Measurements from ENCODE around the gene AHR.

AHR gene

GRCh38 chr7:17305387-17306171, 7.1 kb downstream of the AHR start:
- no peak for DNase-seq

- DNase-seq = no peak
Observed at GRCh38 chr7:17307000-17307399, 8.5 kb downstream of the AHR start.

- no peak for DNase-seq
Observed at GRCh38 chr7:17307558-17307957, 9.1 kb downstream of the AHR start.

- DNase-seq = no peak
Observed at GRCh38 chr7:17307969-17308648, 9.7 kb downstream of the AHR start.

GRCh38 chr7:17311194-17311593, 12.7 kb downstream of the AHR start:
- DNase-seq = no peak

GRCh38 chr7:17311952-17312351, 13.5 kb downstream of the AHR start:
- peak; percentile 43 for DNase-seq

- DNase-seq = no peak
Observed at GRCh38 chr7:17312641-17313040, 14.2 kb downstream of the AHR start.

- no peak for DNase-seq
Observed at GRCh38 chr7:17313194-17313593, 14.7 kb downstream of the AHR start.

- no peak for DNase-seq
Observed at GRCh38 chr7:17315974-17316373, 17.5 kb downstream of the AHR start.

GRCh38 chr7:17318146-17318545, 19.7 kb downstream of the AHR start:
- no peak for DNase-seq

- DNase-seq = no peak
Observed at GRCh38 chr7:17319164-17320101, 21.0 kb downstream of the AHR start.

GRCh38 chr7:17320102-17320497, 21.6 kb downstream of the AHR start:
- DNase-seq = no peak

- DNase-seq = no peak
Observed at GRCh38 chr7:17320657-17321056, 22.2 kb downstream of the AHR start.

- DNase-seq = no peak
Observed at GRCh38 chr7:17325364-17325763, 26.9 kb downstream of the AHR start.

- DNase-seq = no peak
Observed at GRCh38 chr7:17326378-17326777, 27.9 kb downstream of the AHR start.

- no peak for DNase-seq
Observed at GRCh38 chr7:17328641-17329040, 30.2 kb downstream of the AHR start.

- no peak for DNase-seq
Observed at GRCh38 chr7:17329440-17329839, 31.0 kb downstream of the AHR start.

- DNase-seq = no peak
Observed at GRCh38 chr7:17331891-17332501, 33.5 kb downstream of the AHR start.

- no peak for DNase-seq
Observed at GRCh38 chr7:17333221-17333620, 34.8 kb downstream of the AHR start.

- DNase-seq = no peak
Observed at GRCh38 chr7:17336168-17336567, 37.7 kb downstream of the AHR start.

- DNase-seq = no peak
Observed at GRCh38 chr7:17339139-17339538, 40.7 kb downstream of the AHR start.

GRCh38 chr7:17339952-17340351, 41.5 kb downstream of the AHR start:
- no peak for DNase-seq

- no peak for DNase-seq
Observed at GRCh38 chr7:17340655-17341054, 42.2 kb downstream of the AHR start.

Data from islet precursor cell (in vitro differentiated cells).